RCC 7860 (cell line): ENCODE results near the gene AMH.
A peak's percentile ranks its signal among the peaks of the same experiment; 100 is the strongest.

ENCODE experiments used
- DNase-seq: peaks from one replicate; pipeline ENCODE4 v3.0.0-alpha.2; 2015; ENCODE audit warnings: low spot score
- FAIRE-seq: peaks from 2 replicates; lab custom pipeline; 2012; peaks lifted over from hg19 to GRCh38; lab: Jason Lieb, UNC

Gene AMH

GRCh38 chr19:2247433-2248101, 1.6 kb upstream of the AMH start:
- FAIRE-seq (no peak), DNase-seq (no peak)

GRCh38 chr19:2248136-2249009, 750 bp upstream of the AMH start:
- FAIRE-seq: no peak
- DNase-seq: no peak

GRCh38 chr19:2249880-2250765, 1.0 kb downstream of the AMH start:
- FAIRE-seq: no peak

GRCh38 chr19:2250766-2251105, 1.6 kb downstream of the AMH start:
- DNase-seq (no peak), FAIRE-seq (no peak)

More at GRCh38 chr19:2249880-2250765, 1.0 kb downstream of the AMH start:
- no peak for DNase-seq

- DNase-seq (no peak), FAIRE-seq (no peak)
These were observed 2.3 kb downstream of the AMH start for GRCh38 chr19:2251106-2252054.

GRCh38 chr19:2252055-2252796, 3.1 kb downstream of the AMH start:
- DNase-seq (no peak), FAIRE-seq (no peak)

GRCh38 chr19:2252797-2253105, 3.6 kb downstream of the AMH start:
- no peak for FAIRE-seq
- no peak for DNase-seq

- DNase-seq (no peak), FAIRE-seq (no peak)
These were observed 4.3 kb downstream of the AMH start for GRCh38 chr19:2253106-2254063.

- no peak for FAIRE-seq
- DNase-seq: no peak
These were observed 5.1 kb downstream of the AMH start for GRCh38 chr19:2254064-2254872.

- no peak for DNase-seq
- FAIRE-seq: no peak
These were observed 6.2 kb downstream of the AMH start for GRCh38 chr19:2255112-2255845.

GRCh38 chr19:2255982-2256685, 7.0 kb downstream of the AMH start, which contains the start of gene JSRP1:
Gene JSRP1, minus strand, starts transcription at chr19:2256417. Its CDS starts 1,103 bp downstream, at chr19:2255314.
- no peak for DNase-seq
- no peak for FAIRE-seq

GRCh38 chr19:2259336-2259735, 10.2 kb downstream of the AMH start:
- FAIRE-seq: no peak
- DNase-seq: no peak

- DNase-seq: no peak
- no peak for FAIRE-seq
These were observed 11.2 kb downstream of the AMH start for GRCh38 chr19:2260341-2260805.

- DNase-seq (no peak), FAIRE-seq (no peak)
These were observed 12.5 kb downstream of the AMH start for GRCh38 chr19:2261438-2262172.

- FAIRE-seq: no peak
- DNase-seq: peak; percentile 34
These were observed 17.3 kb downstream of the AMH start for GRCh38 chr19:2266183-2266993.
